Measurements from ENCODE around the gene BRI3.
A peak's percentile ranks its signal among the peaks of the same experiment; 100 is the strongest.
"Not testable (repeated sequence)": the region's sequence is repeated elsewhere in the genome, so short reads cannot be mapped to it uniquely, and the experiment has no call there.

The BRI3 gene

GRCh38 chr7:98315994-98316527 is 34.6 kb downstream of the BRI3 start:
- DNase-seq: not testable (repeated sequence)

DNA sequence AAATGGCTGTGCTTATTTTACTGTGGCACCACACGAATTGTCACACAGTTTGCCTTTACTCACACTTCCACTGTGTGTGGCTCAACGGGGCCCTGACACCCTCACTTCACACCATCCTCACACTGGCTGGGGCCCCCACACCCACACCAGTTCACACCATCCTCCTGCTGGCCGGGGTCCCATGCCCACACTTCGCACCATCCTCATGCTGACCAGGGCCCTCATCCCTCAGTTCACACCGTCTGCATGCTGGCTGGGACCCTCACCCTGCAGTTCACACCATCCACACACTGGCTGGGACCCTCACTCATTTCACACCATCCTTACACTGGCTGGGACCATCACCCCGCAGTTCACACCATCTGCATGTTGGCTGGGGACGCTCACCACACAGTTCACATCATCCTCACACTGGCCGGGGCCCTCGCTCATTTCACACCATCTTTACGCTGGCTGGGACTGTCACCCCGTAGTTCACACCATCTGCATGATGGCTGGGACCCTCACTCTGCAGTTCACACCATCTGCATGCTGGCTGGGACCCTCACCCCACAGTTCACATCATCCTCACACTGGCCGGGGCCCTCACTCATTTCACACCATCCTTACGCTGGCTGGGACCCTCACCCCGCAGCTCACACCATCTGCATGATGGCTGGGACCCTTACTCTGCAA is 36.0 kb downstream of the BRI3 start:
- DNase-seq: no peak

- no peak for DNase-seq
These were observed 37.7 kb downstream of the BRI3 start for GRCh38 chr7:98319176-98319575.

GRCh38 chr7:98321301-98321700 is 39.8 kb downstream of the BRI3 start:
- no peak for DNase-seq

DNA sequence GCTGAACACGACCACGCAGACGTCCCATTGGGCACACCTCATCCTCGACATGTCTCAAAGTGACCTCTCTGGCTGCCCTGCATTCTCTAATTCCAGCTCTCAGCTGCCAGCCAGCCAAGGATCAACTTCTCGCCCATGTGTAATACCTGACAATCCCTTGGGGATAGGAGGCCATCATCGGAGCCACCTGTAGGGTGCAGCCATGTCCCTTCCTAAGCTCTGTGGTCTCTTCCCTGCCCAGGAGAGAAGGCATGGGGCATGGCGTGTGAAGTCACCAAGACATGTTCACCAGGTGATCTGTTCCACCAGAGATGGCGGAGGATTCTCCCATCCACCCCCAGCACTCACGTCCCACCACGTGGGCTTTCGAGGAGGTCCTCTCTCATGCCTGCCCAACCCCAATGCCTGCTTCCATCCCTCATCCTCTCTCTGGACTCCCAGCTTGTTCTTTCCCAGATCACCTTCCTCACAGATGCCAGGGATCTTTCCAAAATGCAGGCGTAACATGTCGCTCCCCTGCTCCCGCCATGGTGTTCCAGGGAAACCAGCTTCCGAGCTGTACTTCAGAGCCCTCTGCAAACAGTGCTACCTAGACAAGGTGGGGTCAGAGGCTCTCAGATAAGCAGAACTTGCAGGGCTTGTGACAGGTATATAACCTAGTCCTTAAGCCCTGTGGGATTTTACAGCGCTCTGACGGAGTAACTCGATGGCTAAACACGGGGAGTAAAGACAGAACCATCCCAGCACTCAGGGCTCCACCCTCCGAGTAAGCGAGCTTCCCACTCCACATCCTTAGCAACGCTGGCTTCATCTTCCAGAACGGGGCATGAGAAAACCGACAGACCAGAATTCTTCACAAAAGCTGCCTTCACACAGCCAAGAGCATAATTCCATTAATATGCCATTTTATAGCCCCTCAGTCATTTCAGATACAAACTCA is 41.1 kb downstream of the BRI3 start:
- DNase-seq: no peak

- peak; percentile 27 for DNase-seq
These were observed 42.3 kb downstream of the BRI3 start for GRCh38 chr7:98323597-98324322.

DNA sequence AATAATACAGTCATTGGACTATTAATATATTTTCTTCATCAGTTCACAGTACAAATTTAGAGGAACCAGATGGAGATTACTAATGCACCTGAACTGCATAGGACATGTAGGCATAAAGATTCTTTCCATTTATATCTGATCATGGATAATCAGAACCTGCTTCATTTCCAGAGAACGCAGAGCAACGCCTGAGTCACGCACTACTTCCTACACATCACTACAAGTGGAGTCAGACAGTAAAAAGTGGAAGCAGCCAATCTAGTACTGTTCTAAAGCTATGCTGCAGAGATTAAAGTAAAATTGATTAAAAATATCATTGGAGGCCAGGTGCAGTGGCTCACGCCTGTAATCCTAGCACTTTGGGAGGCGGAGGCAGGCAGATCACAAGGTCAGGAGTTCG is 43.3 kb downstream of the BRI3 start:
- no peak for DNase-seq

GRCh38 chr7:98329100-98329790 is 47.8 kb downstream of the BRI3 start:
- no peak for DNase-seq

DNA sequence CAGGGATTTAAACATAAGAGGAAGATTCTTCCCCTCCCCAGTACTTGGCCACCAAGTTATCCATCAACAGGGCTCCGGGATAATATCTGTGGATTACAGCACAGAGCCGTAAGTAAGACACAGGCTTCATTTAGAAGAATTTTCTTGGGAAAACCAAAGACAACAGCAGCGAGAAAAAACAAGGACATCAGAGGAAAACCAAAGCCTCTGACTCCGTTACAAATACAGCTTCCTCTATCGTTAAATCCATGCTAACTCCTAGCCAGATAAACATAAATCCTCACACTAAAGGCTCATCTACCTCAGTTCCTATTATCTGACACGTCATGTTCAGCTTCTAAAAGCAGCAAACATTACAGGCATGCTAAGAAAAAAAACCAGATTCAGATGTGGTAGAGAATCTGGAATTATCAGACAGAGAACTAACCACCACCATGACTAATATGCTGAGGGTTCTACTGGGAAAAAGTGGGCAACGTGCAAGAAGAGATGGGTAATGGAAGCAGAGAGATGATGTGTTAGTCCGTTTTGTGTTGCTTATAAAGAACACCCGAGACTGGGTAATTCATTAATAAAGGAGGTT is 48.4 kb downstream of the BRI3 start:
- DNase-seq: no peak

- no peak for DNase-seq
These were observed 49.5 kb downstream of the BRI3 start for GRCh38 chr7:98330926-98331529.

- no peak for DNase-seq
These were observed 52.6 kb downstream of the BRI3 start for GRCh38 chr7:98334081-98334480.

DNA sequence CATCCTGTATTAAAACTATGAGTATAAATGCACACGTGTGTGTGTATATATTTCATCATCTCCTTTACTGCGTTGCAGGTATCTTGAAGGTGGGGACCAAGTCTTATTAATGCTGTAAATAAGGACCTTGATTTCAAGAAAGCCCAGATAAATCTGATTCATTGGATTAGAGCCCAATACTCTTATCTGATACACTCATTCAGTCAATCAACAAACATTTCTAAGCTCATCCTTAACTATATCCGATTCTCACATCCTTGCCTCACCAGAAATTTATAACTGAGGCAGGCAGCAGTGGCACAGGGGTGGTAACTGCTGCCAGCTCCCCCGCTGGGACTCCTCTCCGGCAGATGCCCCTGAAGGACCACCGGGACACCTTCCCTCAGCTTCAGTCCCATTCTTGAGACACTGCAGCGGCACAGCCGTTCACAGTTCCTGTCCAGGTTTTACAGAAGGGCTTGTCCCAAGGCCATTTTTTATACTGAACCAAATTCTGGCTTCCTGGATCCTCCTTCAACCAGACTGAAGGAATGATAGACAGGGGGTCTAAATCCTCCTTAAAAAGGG is 54.0 kb downstream of the BRI3 start:
- no peak for DNase-seq

DNA sequence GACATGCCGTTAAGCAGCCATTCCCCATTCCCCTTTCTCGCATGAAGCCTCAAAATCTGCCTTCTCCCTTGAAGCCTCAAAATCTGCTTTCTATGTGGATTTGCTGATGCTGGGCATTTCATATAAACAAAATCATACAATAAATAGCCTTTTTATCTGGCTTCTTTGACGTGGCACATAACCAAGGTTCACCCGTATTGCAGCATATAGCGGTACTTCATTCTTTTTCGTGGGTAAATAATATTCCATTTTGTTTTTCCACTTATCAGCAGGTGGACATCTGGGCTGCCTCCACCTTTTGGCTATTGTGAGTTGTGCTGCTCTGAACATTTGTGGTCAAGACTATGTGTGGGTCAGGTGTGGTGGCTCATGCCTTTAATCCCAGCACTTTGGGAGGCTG is 57.0 kb downstream of the BRI3 start:
- no peak for DNase-seq

DNA sequence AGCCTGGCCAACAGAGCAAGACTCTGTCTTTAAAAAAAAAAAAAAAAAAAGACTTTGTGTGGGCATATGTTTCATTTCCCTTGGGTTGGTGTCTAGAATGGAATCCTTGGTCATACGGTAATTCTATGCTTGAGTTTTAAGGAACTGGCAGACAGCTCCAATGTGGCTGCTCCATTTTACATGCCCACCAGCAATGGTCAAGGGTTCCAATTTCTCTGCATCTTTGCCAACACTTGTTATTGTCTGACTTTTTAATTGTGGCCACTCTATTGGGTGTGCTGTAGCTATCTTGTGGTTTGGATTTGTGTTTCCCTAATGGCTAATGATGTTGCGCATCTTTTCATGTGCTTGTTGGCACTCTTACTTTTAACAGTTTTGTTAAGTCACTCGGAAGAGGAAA is 57.6 kb downstream of the BRI3 start:
- no peak for DNase-seq

GRCh38 chr7:98341106-98341505 is 59.6 kb downstream of the BRI3 start:
- no peak for DNase-seq

Data from stimulated activated CD8-positive, alpha-beta memory T cell treated with anti-CD3 and anti-CD28 coated beads, Interleukin-4, amount 100 ng/mL, for 48 hours (primary cell).